Mesendoderm (in vitro differentiated cells): ENCODE results near the gene TNNI2.
A peak's percentile ranks its signal among the peaks of the same experiment; 100 is the strongest.

Experiments used
- DNase-seq: peaks from one replicate; pipeline ENCODE4 v3.0.0; 2013
- H2AK5ac ChIP-seq: 2 replicates; pipeline ENCODE4 v1.6.1; 2013; ENCODE audit warnings: low read length, inconsistent platforms
- H2BK120ac ChIP-seq: 2 replicates; pipeline ENCODE4 v1.6.1; 2013; ENCODE audit warnings: low read depth, mild to moderate bottlenecking, low read length, moderate library complexity, mixed read lengths
- H2BK15ac ChIP-seq: replicated peaks from 2 replicates; pipeline ENCODE4 v1.6.1; 2013; ENCODE audit warnings: low read depth, mild to moderate bottlenecking, moderate library complexity
- H2BK5ac ChIP-seq: 2 replicates; pipeline ENCODE4 v1.6.1; 2013; ENCODE audit warnings: low read length, inconsistent platforms
- H3K18ac ChIP-seq: 2 replicates; pipeline ENCODE4 v1.6.1; 2013; ENCODE audit warnings: mild to moderate bottlenecking, low read length, mixed read lengths
- H3K23ac ChIP-seq: one replicate; pipeline ENCODE4 v1.6.1; 2013; ENCODE audit warnings: low read length
- H3K27ac ChIP-seq: 2 replicates; pipeline ENCODE4 v1.5.1; 2013; ENCODE audit warnings: low read depth, mild to moderate bottlenecking, inconsistent platforms, low read length, moderate library complexity
- H3K27me3 ChIP-seq: 2 replicates; pipeline ENCODE4 v1.6.1; 2013; ENCODE audit warnings: low read length, control low read depth, mild to moderate bottlenecking, inconsistent platforms; ENCODE audit not compliant: insufficient read depth, poor library complexity
- H3K36me3 ChIP-seq: 2 replicates; pipeline ENCODE4 v1.6.1; 2013; ENCODE audit warnings: low read length, inconsistent platforms; ENCODE audit not compliant: control insufficient read depth, insufficient read depth
- H3K4ac ChIP-seq: one replicate; pipeline ENCODE4 v1.6.1; 2013; ENCODE audit warnings: low read depth, mild to moderate bottlenecking, low read length, moderate library complexity
- H3K4me1 ChIP-seq: 2 replicates; pipeline ENCODE4 v1.6.1; 2013; ENCODE audit warnings: low read depth, low read length, inconsistent platforms; ENCODE audit not compliant: control insufficient read depth
- H3K4me2 ChIP-seq: 2 replicates; pipeline ENCODE4 v1.6.1; 2013; ENCODE audit warnings: low read length
- H3K4me3 ChIP-seq: 2 replicates; pipeline ENCODE4 v1.5.1; 2013; ENCODE audit warnings: mild to moderate bottlenecking, low read length
- H3K56ac ChIP-seq: one replicate; pipeline ENCODE4 v1.6.1; 2013; ENCODE audit warnings: low read length
- H3K79me1 ChIP-seq: 2 replicates; pipeline ENCODE4 v1.6.1; 2013; ENCODE audit warnings: low read length, inconsistent platforms
- H3K79me2 ChIP-seq: 2 replicates; pipeline ENCODE4 v1.6.1; 2013; ENCODE audit warnings: mild to moderate bottlenecking, low read length; ENCODE audit not compliant: control insufficient read depth, insufficient read depth
- H3K9ac ChIP-seq: 2 replicates; pipeline ENCODE4 v1.6.1; 2013; ENCODE audit warnings: low read length, inconsistent platforms
- H4K5ac ChIP-seq: one replicate; pipeline ENCODE4 v1.6.1; 2013; ENCODE audit warnings: low read length
- H4K8ac ChIP-seq: one replicate; pipeline ENCODE4 v1.6.1; 2013; ENCODE audit warnings: low read depth, mild to moderate bottlenecking, control low read depth, low read length, moderate library complexity
- WGBS: extraction: QIAGEN DNeasy Blood & Tissue Kit; methylation state at CpG from one replicate; pipeline ENCODE4 v1.1.7; 2013; ENCODE audit warnings: low lambda C conversion rate, missing lambda C conversion rate; ENCODE audit not compliant: insufficient coverage; ENCODE audit errors: extremely low coverage; 5-methylcytosine and 5-hydroxymethylcytosine counted together

Gene TNNI2

GRCh38 chr11:1822648-1823375 is 16.0 kb upstream of the TNNI2 start:
- Histone ChIP-seq H2BK120ac (no peak overlapping the region), H3K4me3 (no peak overlapping the region), H3K79me2 (no peaks in the 10 kb centered on the region), H3K27me3 (no peaks in the 10 kb centered on the region), H3K36me3 (no peaks in the 10 kb centered on the region), H3K4me1 (no peaks in the 10 kb centered on the region), H3K56ac (no peak overlapping the region), H4K5ac (no peak overlapping the region), H2BK5ac (no peak overlapping the region), H2BK15ac (no peak overlapping the region), H3K4ac (no peak overlapping the region), H3K9ac (no peak overlapping the region), H3K79me1 (no peaks in the 10 kb centered on the region), H3K27ac (no peak overlapping the region), H3K18ac (no peak overlapping the region), H3K4me2 (no peak overlapping the region), H2AK5ac (no peak overlapping the region), H4K8ac (no peak overlapping the region), H3K23ac (no peak overlapping the region)
- DNase-seq, result no peak
- no CpG with 5 or more reads among the region's 8 CpGs for WGBS

- H3K36me3 ChIP-seq, result no peaks in the 10 kb centered on the region
- no peak overlapping the region for H2BK5ac ChIP-seq
- no peak overlapping the region for H3K56ac ChIP-seq
- no peaks in the 10 kb centered on the region for H3K27me3 ChIP-seq
- H3K79me2 ChIP-seq, result no peaks in the 10 kb centered on the region
- no peak overlapping the region for H2AK5ac ChIP-seq
- H3K79me1 ChIP-seq, result no peaks in the 10 kb centered on the region
- no peak overlapping the region for H3K9ac ChIP-seq
- H3K27ac ChIP-seq, result no peak overlapping the region
- H3K4me2 ChIP-seq, result no peak overlapping the region
- no peak for DNase-seq
- H3K23ac ChIP-seq, result no peak overlapping the region
- no peak overlapping the region for H4K8ac ChIP-seq
- H2BK120ac ChIP-seq, result no peak overlapping the region
- no peak overlapping the region for H3K18ac ChIP-seq
- H3K4me1 ChIP-seq, result no peaks in the 10 kb centered on the region
- H3K4ac ChIP-seq, result no peak overlapping the region
- H2BK15ac ChIP-seq, result no peak overlapping the region
- WGBS, result no CpG with 5 or more reads among the region's 19 CpGs
- no peak overlapping the region for H3K4me3 ChIP-seq
- H4K5ac ChIP-seq, result no peak overlapping the region
Observed at GRCh38 chr11:1823376-1824220, 15.2 kb upstream of the TNNI2 start.

GRCh38 chr11:1824221-1825038 is 14.4 kb upstream of the TNNI2 start:
- Histone ChIP-seq H2BK5ac (no peak overlapping the region), H3K4ac (no peak overlapping the region), H3K4me3 (no peak overlapping the region), H3K79me2 (no peaks in the 10 kb centered on the region), H3K4me1 (no peaks in the 10 kb centered on the region), H2AK5ac (no peak overlapping the region), H3K56ac (peak overlapping the region; percentile 3), H3K18ac (no peak overlapping the region), H2BK120ac (no peak overlapping the region), H3K9ac (no peak overlapping the region), H3K27me3 (no peaks in the 10 kb centered on the region), H3K79me1 (no peaks in the 10 kb centered on the region), H3K36me3 (no peaks in the 10 kb centered on the region), H2BK15ac (no peak overlapping the region), H4K8ac (no peak overlapping the region), H3K23ac (no peak overlapping the region), H3K4me2 (no peak overlapping the region), H3K27ac (no peak overlapping the region), H4K5ac (no peak overlapping the region)
- WGBS, result no CpG with 5 or more reads among the region's 23 CpGs
- no peak for DNase-seq

- H3K79me1 ChIP-seq, result no peaks in the 10 kb centered on the region
- H3K27ac ChIP-seq, result no peak overlapping the region
- H3K9ac ChIP-seq, result no peak overlapping the region
- no peak overlapping the region for H3K4me3 ChIP-seq
- no peaks in the 10 kb centered on the region for H3K79me2 ChIP-seq
- no peaks in the 10 kb centered on the region for H3K27me3 ChIP-seq
- no peak overlapping the region for H4K8ac ChIP-seq
- no CpG with 5 or more reads among the region's 26 CpGs for WGBS
- DNase-seq, result peak; percentile 93
- H3K4me2 ChIP-seq, result no peak overlapping the region
- H3K23ac ChIP-seq, result no peak overlapping the region
- no peaks in the 10 kb centered on the region for H3K4me1 ChIP-seq
- no peak overlapping the region for H3K4ac ChIP-seq
- H2BK120ac ChIP-seq, result no peak overlapping the region
- no peak overlapping the region for H3K18ac ChIP-seq
- no peak overlapping the region for H4K5ac ChIP-seq
- H2AK5ac ChIP-seq, result no peak overlapping the region
- H3K36me3 ChIP-seq, result no peaks in the 10 kb centered on the region
- H2BK5ac ChIP-seq, result no peak overlapping the region
- no peak overlapping the region for H2BK15ac ChIP-seq
- no peak overlapping the region for H3K56ac ChIP-seq
Observed at GRCh38 chr11:1825039-1825740, 13.6 kb upstream of the TNNI2 start.

- H3K4me2 ChIP-seq, result no peak overlapping the region
- H2BK15ac ChIP-seq, result no peak overlapping the region
- no peaks in the 10 kb centered on the region for H3K27me3 ChIP-seq
- no peaks in the 10 kb centered on the region for H3K79me2 ChIP-seq
- no peak overlapping the region for H2BK5ac ChIP-seq
- no peak overlapping the region for H3K9ac ChIP-seq
- no peak overlapping the region for H3K56ac ChIP-seq
- H3K79me1 ChIP-seq, result no peaks in the 10 kb centered on the region
- no peak for DNase-seq
- no CpG with 5 or more reads among the region's 33 CpGs for WGBS
- H2AK5ac ChIP-seq, result no peak overlapping the region
- H3K4me3 ChIP-seq, result no peak overlapping the region
- no peaks in the 10 kb centered on the region for H3K36me3 ChIP-seq
- no peak overlapping the region for H3K4ac ChIP-seq
- H3K18ac ChIP-seq, result no peak overlapping the region
- H3K27ac ChIP-seq, result no peak overlapping the region
- no peak overlapping the region for H3K23ac ChIP-seq
- no peak overlapping the region for H4K8ac ChIP-seq
- H2BK120ac ChIP-seq, result no peak overlapping the region
- no peak overlapping the region for H4K5ac ChIP-seq
- H3K4me1 ChIP-seq, result no peaks in the 10 kb centered on the region
Observed at GRCh38 chr11:1825785-1826451, 12.9 kb upstream of the TNNI2 start.
